CD4-positive, alpha-beta T cell treated with Interleukin-4 for 4 hours (primary cell): ENCODE results near the gene HNF1A.
"Not testable (repeated sequence)": the region's sequence is repeated elsewhere in the genome, so short reads cannot be mapped to it uniquely, and the experiment has no call there.

ENCODE experiments used
- DNase-seq: peaks from one replicate; pipeline ENCODE4 v3.0.0-alpha.2; 2020

HNF1A gene

DNA sequence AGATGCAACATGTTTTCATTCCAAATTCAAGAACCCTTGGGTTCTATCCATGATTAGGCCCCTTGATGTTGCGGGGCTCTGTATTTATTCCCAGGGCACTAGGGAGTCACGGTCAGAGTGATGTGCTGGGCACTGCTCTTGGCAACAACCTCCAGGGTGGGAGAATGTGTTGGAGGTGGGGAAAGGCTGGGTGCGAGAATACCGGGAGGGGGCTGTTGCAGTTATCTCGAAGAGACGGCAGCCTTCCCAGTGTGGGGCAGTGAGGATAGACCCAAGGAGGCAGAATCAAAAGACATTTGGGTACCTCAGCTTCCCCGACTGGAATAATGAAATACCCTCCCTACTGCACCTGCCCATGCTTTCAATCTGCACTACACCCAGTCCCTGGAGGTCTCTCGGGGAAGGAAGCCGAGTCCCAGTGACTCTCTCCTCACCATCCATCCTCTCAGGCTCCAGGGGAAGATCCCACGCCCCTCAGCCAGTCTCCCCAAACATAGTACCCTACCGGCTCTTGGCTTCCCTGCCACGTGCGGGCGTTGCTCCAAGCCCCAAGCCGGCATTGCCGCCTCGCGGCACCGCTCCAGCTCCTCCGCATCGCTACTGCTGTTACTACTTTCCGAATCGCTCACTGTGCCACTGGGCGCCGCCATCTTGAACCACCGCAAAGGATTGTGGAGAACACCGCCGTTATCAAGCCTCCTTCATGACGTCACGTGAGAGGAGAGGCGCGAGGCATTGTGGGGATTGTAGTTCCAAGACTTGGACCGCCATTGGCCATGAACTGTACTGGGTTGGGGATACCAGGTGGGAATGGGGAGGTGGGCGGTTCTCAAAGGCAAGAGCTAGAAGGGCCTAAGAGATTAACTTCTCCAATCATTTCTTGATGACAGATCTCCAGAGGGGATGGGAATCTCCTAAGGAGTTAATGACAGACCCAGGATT lies 37.8 kb downstream of the HNF1A start, which contains the start of gene C12orf43:
TSS of gene C12orf43 (minus strand) at position 663 of the 942 bp plus-strand sequence. CDS start at position 650, 13 bp downstream.
- peak; percentile 92 for DNase-seq

DNA sequence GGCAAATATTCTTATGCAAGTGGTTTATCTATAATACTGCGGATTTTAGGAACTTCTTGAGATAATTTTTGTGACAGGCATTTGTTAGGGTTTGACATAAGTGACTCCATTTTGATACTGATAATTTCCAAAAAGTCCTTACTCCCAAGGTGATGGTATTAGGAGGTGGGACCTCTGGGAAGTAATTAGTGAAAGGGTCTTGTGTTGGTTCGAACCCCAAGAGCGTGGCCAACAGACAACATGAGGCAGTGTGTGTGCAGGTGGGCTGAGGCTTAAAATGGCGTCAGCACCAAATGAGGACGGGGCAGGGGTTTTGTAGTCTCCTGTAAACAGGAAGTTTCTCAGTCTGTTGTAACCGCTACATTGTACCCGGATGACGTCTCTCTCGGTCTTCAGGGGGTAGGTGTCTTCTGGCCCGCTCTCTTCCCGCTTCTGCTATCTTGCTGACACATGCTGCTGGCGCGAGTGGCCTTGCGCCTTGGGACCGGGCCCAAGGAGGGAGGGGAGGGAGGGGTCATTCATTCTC lies 39.7 kb downstream of the HNF1A start:
- DNase-seq, result no peak

DNA sequence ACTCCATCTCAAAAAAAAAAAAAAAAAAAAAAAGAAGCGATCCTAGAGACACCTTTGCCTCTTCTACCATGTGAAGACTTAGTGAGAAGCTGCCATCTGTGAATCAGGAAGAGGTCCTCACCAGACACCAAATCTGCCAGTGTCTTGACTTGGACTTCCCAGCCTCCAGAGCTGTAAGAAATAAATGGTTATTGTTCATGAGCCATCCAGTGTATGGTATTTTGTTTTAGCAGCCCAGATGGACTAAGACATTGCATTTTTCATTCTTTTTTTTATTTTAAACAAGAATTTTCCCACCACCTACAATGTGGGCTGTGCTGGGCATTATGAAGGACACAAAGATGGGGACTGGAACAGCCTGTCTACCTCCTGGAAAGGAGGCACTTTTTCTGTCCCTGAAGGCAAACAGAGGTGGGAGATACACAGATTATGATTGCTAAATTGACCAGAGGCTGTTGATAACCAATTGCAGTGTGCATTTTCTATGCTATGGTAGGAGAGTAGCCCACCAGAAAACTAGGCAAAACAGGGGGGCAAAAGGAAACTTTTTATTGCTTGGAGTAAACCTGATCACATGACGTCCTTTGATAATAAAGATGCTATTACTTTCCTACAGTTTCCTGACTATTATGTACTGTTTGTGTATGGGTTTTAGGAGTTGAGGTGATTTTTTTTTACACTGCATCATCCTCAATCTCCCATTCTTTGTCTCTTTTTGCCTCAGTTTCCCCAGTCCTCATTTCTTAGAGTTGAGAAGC lies 40.7 kb downstream of the HNF1A start:
- no peak for DNase-seq

DNA sequence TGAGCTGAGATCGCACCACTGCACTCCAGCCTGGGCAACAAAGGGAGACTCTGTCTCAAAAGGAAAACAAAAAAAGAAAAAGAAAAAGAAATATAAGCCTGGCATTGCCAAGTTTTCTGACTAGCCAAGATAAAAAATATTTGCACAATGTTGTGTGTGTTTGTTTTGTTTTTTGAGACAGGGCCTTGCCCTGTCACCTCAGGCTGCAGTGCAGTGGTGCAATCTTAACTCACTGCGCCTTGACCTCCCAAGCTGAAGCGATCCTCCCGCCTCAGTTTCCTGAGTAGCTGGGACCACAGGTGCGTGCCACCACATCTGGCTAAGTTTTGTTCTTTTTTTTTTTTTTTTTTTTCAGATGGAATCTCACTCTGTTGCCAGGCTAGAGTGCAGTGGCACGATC lies 43.4 kb downstream of the HNF1A start:
- DNase-seq, result no peak

DNA sequence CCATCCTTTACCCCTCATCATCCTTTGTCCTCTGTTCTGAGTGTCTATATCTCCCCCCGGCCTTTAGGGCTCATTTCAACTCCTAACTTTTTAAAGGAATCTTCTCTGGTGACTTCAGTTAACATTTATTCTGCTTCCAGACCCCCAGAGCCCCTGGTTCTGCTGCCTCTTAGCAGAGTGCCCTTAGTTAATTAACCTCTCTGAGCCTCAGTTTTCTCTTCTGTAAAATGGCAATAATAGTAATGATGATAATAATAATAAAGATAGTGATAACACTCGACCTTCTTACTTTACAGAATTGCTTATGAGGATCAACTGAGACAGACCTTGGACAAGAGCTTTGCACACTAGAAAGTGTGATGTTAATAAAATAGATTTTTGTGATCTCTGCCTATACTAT lies 44.4 kb downstream of the HNF1A start:
- DNase-seq, result no peak

DNA sequence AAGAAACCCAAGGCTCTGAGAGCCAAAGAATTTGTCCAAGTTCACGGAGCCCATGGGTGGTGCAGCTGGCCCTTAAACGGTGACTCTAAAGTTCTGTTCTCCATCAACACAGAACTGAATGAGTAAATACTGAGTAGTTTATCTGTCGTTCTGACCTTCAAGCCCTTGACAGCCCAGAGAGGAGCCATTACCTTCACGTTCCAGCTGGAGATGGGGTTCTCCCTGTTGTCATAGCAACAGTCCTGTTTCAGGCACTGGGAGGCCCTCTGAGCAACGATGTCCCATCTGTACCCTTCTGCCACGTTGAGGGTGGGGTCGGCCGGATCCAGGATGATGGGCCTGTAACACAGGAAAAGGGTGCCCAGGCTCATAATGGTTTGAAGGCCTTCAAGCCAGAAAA lies 45.5 kb downstream of the HNF1A start:
- DNase-seq, result no peak

DNA sequence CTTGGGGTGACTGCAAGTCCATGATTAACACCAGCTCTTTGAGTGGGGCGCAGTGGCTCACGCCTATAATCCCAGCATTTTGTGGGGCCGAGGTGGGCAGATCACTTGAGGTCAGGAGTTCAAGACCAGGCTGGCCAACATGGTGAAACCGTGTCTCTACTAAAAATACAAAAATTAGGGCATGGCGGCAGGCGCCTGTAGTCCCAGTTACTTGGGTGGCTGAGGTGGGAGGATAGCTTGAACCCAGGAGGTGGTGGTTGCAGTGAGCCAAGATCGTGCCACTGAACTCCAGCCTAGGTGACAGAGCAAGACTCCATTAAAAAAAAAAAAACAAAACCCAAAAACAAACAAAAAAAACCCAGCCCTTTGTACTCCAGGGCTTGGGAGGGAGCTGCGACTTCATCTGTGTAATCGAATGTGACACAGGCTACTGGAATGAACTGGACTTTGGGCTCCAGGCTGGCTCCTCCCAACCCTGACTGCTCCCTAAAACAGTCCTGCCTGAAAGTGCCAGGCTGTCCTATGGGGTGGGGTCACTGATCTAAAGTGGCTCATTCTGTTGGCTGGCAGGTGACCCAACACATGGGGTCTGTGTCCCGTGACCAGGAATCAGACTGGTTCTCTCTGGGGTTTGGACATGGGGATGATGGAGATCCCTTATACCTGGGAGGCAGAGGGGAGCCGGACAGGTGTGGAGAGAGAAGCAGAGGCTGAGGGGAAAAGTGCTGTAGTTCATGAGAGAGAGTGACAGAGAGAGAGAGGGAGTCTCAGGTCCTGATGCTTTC lies 47.3 kb downstream of the HNF1A start:
- DNase-seq, result no peak

DNA sequence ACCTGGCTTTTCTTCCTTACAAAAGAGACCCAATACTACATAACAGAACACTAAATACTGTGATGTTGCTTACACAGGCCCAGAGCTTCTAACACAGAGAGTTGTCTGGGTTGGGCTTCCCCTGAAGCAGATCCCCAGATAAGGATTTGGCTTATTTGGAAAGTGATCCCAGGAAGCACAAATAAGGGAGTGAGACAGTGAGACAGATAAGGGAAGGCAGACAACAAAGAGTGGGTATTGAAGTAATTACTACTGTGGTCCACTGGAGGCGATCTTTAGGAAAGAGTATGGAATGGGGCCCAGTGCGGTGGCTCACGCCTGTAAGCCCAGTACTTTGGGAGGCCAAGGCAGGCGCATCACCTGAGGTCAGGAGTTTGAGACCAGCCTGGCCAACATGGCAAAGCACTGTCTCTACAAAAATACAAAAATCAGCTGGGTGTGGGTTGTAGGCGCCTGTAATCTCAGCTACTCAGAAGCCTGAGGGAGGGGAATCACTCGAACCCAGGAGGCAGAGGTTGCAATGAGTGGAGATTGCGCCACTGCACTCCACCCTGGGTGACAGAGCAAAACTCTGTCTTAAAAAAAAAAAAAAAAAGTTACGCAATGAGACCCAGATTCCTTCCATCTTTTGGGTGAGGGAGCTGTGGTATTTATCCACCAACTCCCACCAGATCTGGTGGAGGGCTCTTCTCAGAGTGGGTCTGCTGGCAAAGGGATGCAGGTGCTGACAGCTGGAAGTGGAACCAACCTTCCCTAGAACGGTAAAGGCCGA lies 48.1 kb downstream of the HNF1A start:
- DNase-seq, result no peak

DNA sequence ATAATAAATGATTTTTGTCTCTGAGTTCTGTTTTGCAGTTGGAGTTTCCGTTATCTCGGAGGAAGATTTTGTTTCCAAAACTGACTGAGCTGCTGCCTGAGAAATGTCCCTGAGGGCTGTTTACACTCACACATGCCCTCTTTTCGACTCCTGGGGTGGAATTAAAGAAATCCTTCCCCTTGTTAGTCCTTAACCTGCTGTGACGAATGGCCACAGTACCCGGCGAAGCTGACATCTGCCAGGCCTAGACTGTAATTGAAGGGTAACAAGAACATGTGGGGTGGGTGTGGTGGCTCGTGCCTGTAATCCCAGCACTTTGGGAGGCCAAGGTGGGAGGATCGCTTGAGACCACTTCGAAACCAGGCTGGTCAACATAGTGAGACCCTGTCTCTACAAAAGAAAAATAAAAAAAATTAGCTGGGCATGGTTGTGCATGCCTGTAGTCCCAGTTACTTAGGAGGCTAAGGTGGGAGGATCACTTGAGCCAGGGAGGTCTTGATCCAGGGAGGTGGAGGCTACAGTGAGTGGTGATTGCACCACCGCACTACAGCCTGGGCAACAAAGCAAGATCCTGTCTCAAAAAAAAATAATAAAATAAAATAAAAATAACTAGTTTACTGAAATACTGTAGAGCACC lies 52.4 kb downstream of the HNF1A start:
- no peak for DNase-seq

DNA sequence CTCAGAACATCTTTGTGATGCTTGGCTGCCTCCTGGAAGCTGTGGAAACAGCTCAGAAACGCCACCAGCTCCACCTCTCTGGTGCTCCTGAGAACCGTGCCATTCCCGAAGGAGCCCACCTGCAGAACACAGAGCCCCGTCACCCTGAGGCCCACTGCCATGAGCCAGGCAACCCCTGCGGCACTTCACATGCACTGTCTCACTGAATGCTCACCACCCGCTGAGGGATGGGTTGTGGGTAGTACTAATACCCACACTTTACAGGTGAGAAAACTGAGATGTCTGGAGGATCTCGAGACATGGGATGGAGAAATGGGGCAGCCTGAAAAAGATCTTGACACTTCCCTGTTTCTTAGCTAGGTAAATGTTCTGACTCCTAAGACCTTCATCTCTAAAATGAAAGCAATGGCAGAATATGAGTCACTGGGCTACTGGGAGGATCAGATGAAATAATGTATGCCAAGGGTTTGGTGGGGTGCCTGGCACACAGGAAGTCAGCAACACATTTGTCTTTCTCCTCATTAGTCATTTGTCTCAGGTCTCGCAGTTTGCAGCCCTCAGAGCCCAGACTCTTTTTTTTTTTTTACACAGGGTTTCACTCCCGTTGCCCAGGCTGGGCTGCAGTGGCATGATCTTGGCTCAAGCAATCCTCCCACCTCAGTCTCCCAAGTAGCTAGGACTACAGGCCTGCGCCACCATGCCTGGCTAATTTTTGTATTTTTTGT lies 55.4 kb downstream of the HNF1A start:
- DNase-seq, result peak; percentile 92

DNA sequence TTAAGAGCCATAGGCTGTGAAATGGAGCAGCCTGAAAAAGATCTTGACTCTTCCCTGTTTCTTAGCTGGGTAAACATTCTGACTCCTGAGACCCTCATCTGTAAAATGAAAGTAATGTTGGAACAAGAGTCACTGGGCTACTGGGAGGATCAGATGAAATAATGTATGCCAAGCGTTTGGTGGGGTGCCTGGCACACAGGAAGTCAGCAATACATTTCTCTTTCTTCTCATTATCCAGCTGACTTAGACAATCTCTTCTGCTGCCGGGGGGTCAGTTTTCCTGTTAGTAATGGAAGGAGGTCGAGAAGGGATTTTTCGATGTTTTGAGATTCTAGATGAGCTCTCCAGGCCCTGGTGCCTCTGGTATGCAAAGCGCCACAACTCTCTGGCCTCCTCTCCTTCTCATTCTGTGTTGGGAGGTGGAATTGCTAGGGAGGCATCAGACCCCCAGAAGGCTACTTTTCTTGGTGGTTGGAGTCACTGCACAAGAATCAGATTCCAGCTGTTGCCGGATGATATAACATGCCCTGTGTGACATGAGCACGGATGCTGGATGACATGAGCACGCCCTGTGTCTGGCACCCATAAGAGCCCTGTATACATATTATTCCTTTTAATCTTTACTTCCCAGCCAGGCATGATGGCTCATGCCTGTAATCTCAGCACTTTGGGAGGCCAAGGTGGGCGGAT lies 56.4 kb downstream of the HNF1A start:
- no peak for DNase-seq

DNA sequence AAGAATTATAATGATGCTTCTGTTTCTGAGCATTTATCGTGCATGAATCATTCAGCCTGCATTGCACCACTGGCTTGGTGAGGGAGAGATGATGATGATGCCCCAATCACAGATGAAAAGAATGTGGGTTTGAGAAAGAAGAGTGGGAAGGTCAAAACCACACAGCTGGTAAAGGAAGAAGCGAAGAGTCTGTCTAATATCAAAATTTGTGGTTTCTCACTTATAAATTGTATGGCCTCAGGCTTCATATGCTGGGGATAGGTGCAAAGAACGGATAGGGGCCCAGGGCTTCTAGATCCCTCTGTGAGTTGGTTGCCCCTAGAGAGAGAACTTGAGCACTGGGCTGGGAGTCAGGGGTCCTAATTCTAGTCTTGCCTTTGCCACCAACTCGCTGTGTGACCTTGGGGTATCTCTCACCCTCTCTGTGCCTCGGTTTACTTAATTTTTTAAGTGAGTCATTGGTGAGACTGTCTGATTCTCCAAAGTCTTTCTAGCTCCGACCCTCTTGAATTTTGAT lies 58.5 kb downstream of the HNF1A start:
- DNase-seq, result peak; percentile 81

DNA sequence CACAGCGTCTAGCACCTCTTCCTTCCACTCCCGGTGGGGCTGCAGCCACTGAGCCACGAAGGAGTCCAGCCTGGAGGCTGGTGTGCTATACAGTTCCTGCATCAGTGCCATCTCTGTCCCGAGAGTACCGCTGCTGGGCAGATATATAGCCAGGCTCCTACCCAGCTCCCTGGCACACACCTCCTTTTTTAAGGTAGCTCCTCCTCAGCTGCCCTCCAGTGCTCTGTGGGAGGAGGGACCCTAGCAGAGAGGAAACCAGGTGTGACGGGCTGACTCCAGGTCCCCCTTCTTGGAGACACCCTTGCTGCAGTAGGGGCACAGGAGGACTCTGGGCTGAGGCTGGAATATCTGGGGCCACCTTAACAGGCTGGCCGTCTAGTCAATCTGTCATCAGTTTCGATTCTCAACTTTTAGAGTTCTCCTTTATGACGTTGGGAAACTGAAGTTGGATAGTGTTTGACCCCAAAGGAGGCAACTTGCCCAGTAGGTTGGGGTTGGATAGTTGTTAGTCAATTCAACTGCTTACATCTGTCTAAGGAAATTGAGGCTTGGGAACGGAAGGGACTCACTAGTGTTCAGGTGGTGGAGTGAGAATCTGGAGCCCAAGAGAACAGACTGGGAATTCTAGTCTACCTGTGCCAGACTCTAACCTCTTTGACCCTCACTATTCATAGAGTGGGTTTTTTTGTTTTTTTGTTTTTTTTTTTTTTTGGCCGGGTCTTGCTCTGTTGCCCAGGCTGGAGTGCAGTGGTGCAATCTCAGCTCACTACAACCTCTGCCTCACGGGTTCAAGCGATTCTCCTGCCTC lies 60.7 kb downstream of the HNF1A start, which contains the start of gene OASL:
TSS of gene OASL (minus strand) at position 386 of the 808 bp plus-strand sequence. CDS start at position 111, 275 bp downstream.
- DNase-seq, result peak; percentile 73

DNA sequence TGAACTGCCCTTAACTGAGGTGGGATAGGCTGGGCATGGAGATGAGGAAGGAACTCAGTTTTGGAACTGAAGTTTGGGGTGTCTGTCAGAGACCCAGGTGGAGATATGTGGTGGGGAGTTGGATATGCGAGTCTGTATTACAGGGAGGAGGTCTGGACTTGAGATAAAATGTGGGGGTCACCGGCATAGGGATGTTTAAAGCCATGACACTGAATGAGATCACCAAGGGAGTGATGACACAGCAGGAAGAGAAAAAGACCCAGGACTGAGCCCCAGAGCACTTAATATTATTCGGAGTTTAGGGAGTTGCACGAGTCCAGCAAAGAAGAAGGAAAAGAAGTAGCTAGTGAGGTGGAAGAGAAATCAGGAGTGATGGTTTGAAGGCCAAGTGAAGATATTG lies 64.7 kb downstream of the HNF1A start:
- no peak for DNase-seq

DNA sequence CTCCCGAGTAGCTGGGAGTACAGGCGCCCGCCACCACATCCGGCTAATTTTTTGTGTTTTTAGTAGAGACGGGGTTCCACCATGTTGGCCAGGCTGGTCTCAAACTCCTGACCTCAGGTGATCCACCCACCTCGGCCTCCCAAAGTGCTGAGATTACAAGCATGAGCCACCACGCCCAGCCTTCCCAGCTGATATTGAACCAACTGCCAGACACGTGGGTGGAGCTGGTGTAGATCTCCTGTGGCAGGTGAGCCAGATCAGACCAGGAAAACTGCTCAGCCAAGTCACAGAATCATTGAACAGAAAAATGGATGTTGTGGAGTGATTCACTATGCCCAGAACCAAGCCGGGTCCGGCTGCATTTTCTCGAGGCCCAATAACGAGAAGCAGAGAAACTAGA lies 69.1 kb downstream of the HNF1A start:
- not testable (repeated sequence) for DNase-seq

DNA sequence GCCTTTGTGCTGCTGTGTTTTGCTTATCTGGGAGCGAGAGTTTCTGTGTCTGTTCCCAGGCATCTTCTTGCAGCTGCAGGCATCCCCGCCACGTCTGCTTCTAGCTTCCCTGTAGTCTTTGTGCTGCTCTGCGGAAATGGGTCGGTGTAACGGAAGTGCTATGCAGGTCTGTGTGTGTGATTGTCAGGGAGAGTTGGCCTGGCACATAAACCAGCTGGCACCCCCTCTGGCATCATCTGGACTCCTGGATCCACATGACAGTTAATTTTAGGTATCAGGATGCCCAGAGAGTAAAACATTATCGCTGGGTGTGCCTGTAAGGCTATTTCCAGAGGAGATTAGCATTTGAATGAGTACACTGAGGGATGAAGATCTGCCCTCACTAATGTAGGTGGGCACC lies 70.1 kb downstream of the HNF1A start:
- DNase-seq, result no peak

DNA sequence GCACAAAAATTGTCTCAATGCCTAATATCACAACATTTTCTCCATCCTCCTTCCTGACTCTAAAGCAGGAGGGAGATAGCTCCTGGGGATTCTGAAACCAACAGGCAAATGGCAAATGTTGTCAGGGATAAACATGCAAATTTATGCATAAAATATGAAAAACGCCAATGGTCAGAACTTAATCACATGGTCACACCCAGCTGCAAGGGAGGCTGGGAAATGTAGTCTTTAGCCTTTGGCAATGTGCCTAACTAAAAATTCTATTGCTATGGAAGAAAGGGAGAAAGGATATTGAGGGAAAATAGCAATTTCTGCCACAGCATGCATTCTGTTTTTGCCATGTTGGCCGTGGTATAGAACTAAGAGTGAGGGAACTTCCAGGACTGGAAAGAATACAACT lies 72.4 kb downstream of the HNF1A start:
- DNase-seq, result no peak
